ENCODE measurements around the gene PTRH1.

Gene PTRH1

GRCh38 chr9:127741831-127742434 lies 26.5 kb upstream of the PTRH1 start:
- Histone ChIP-seq H3K4me3 (IDR thresholded peaks at IDR 0.05; ENCODE audit: insufficient read depth, low read depth, low read length) (no peak overlapping the region), H3K27me3 (ENCODE audit: insufficient read depth, low read depth) (no peaks in the 10 kb centered on the region), H3K4me1 (ENCODE audit: low read depth, poor library complexity, severe bottlenecking) (no peaks in the 10 kb centered on the region), H3K79me2 (ENCODE audit: insufficient read depth, low read depth) (no peaks in the 10 kb centered on the region), H3K4me2 (no peak overlapping the region), H3K27ac (no peak overlapping the region), H2AFZ (ENCODE audit: low read depth) (no peak overlapping the region), H4K20me1 (ENCODE audit: insufficient read depth) (no peaks in the 10 kb centered on the region), H3K36me3 (ENCODE audit: insufficient read depth) (no peaks in the 10 kb centered on the region), H3K9ac (no peak overlapping the region)
- TF ChIP-seq, protein P1, sequence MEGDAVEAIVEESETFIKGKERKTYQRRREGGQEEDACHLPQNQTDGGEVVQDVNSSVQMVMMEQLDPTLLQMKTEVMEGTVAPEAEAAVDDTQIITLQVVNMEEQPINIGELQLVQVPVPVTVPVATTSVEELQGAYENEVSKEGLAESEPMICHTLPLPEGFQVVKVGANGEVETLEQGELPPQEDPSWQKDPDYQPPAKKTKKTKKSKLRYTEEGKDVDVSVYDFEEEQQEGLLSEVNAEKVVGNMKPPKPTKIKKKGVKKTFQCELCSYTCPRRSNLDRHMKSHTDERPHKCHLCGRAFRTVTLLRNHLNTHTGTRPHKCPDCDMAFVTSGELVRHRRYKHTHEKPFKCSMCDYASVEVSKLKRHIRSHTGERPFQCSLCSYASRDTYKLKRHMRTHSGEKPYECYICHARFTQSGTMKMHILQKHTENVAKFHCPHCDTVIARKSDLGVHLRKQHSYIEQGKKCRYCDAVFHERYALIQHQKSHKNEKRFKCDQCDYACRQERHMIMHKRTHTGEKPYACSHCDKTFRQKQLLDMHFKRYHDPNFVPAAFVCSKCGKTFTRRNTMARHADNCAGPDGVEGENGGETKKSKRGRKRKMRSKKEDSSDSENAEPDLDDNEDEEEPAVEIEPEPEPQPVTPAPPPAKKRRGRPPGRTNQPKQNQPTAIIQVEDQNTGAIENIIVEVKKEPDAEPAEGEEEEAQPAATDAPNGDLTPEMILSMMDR (conservative IDR thresholded peaks at IDR 0.05; ENCODE audit: low read depth, low read length), result no peak

DNA sequence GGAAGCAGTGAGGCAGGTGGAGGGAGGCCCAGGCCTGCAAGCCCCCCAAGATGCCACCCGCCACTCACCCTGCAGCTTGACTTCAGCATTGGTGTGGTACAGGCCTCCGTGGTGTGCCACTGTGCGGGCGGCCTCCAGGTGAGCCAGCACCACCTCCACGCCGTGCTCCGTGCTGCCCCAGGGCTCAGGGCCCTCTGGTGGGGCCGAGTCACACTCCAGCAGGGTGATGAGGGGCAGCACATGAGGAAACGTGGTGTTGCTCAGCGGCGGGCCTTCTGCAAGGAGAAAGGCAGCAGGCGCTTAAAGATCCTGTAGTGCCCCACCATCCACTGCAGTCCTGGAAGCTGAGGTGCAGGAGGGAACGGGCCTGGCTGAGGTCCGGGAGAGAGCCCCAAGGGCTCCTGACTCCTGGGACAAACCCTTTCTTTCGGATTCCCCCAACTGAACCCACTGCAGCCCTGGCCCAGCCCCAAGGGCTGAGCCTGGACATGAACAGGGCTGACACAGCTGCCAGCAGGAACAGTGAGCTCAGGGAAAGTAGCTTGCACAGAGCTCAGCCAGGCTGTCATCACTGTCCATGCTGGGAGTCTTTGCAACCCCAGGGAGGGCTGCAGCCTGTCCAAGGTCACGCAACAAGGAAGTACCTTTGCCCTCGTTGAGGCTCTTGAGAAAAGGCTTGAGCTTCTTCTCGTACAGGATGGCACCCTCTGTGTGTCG lies 24.3 kb upstream of the PTRH1 start:
- H3K4me1 ChIP-seq (ENCODE audit: low read depth, poor library complexity, severe bottlenecking), result peaks cover 11% of the 10 kb centered on the region
- H2AFZ ChIP-seq (ENCODE audit: low read depth), result no peak overlapping the region
- H3K79me2 ChIP-seq (ENCODE audit: insufficient read depth, low read depth), result no peaks in the 10 kb centered on the region
- no peak overlapping the region for H3K4me3 ChIP-seq (IDR thresholded peaks at IDR 0.05; ENCODE audit: insufficient read depth, low read depth, low read length)
- no peak overlapping the region for H3K4me2 ChIP-seq
- no peak overlapping the region for H3K9ac ChIP-seq
- H4K20me1 ChIP-seq (ENCODE audit: insufficient read depth), result no peaks in the 10 kb centered on the region
- H3K27ac ChIP-seq, result no peak overlapping the region
- no peaks in the 10 kb centered on the region for H3K27me3 ChIP-seq (ENCODE audit: insufficient read depth, low read depth)
- TF ChIP-seq, protein P1 (conservative IDR thresholded peaks at IDR 0.05; ENCODE audit: low read depth, low read length), result no peak
- no peaks in the 10 kb centered on the region for H3K36me3 ChIP-seq (ENCODE audit: insufficient read depth)

DNA sequence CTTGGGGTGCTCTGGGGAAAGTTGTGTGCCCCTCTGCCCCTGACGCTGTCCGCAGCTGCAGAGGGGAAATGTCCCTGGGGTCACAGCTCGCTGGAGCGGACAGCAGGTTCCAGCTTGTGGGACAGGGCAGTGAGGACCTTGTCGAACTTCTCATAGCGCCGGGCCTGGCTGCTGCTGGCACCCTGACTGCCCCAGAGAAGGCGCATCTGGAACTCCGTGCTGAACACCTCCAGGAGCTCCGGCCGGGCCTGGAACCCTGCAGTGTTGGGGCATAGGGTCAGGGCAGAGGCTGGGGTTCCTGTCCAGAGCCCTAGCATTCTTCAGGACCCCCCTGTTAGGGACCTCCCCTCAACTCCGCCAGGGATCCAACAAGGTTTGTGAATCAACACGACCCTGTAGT lies 23.2 kb upstream of the PTRH1 start:
- Histone ChIP-seq H3K4me1 (ENCODE audit: low read depth, poor library complexity, severe bottlenecking) (peaks cover 19% of the 10 kb centered on the region), H3K4me2 (no peak overlapping the region), H2AFZ (ENCODE audit: low read depth) (no peak overlapping the region), H3K9ac (no peak overlapping the region), H3K27me3 (ENCODE audit: insufficient read depth, low read depth) (no peaks in the 10 kb centered on the region), H3K27ac (no peak overlapping the region), H4K20me1 (ENCODE audit: insufficient read depth) (no peaks in the 10 kb centered on the region), H3K36me3 (ENCODE audit: insufficient read depth) (no peaks in the 10 kb centered on the region), H3K4me3 (IDR thresholded peaks at IDR 0.05; ENCODE audit: insufficient read depth, low read depth, low read length) (no peak overlapping the region), H3K79me2 (ENCODE audit: insufficient read depth, low read depth) (no peaks in the 10 kb centered on the region)
- TF ChIP-seq, protein P1 (conservative IDR thresholded peaks at IDR 0.05; ENCODE audit: low read depth, low read length), result no peak

- Histone ChIP-seq H3K79me2 (ENCODE audit: insufficient read depth, low read depth) (no peaks in the 10 kb centered on the region), H3K27ac (peak overlapping the region; percentile 66), H4K20me1 (ENCODE audit: insufficient read depth) (no peaks in the 10 kb centered on the region), H3K4me2 (peak overlapping the region; percentile 67), H3K4me3 (IDR thresholded peaks at IDR 0.05; ENCODE audit: insufficient read depth, low read depth, low read length) (no peak overlapping the region), H3K36me3 (ENCODE audit: insufficient read depth) (no peaks in the 10 kb centered on the region), H3K4me1 (ENCODE audit: low read depth, poor library complexity, severe bottlenecking) (peaks cover 19% of the 10 kb centered on the region), H3K9ac (peak overlapping the region; percentile 26), H3K27me3 (ENCODE audit: insufficient read depth, low read depth) (no peaks in the 10 kb centered on the region), H2AFZ (ENCODE audit: low read depth) (no peak overlapping the region)
- TF ChIP-seq, protein P1 (conservative IDR thresholded peaks at IDR 0.05; ENCODE audit: low read depth, low read length), result peak; percentile 64; the same call in 1 of the 2 replicates
Measured at GRCh38 chr9:127735530-127736185, 20.2 kb upstream of the PTRH1 start.

Measured in KMS-11 (cell line).